Measurements from ENCODE around the gene EHD3.

Gene EHD3

DNA sequence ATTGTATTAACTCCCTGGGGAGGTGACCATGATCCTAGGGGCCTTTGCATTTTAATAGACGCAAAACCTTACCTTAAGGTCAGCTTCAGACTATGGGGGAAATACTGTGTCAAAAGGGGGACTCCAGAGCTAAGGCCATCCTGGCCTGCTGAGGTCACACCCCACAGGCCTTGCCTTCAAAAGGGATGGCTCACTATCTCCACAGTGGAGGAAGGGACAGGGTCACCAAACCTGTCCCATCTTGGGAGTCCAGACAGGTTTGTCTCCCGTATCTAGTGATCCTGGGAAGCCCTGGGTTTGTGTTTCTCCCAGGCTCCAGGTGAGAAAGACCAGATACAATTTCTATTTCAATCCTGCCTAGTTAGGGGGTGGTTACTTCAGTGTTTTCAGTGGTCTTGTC is 41.6 kb upstream of the EHD3 start:
- in situ Hi-C loops (cut with MboI; ENCODE audit: low sequenced_read_pairs, unreplicated experiment): no loop called here
- TF ChIP-seq, protein P1, sequence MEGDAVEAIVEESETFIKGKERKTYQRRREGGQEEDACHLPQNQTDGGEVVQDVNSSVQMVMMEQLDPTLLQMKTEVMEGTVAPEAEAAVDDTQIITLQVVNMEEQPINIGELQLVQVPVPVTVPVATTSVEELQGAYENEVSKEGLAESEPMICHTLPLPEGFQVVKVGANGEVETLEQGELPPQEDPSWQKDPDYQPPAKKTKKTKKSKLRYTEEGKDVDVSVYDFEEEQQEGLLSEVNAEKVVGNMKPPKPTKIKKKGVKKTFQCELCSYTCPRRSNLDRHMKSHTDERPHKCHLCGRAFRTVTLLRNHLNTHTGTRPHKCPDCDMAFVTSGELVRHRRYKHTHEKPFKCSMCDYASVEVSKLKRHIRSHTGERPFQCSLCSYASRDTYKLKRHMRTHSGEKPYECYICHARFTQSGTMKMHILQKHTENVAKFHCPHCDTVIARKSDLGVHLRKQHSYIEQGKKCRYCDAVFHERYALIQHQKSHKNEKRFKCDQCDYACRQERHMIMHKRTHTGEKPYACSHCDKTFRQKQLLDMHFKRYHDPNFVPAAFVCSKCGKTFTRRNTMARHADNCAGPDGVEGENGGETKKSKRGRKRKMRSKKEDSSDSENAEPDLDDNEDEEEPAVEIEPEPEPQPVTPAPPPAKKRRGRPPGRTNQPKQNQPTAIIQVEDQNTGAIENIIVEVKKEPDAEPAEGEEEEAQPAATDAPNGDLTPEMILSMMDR (IDR thresholded peaks at IDR 0.05; ENCODE audit: borderline replicate concordance, control extremely low read depth, extremely low read depth, insufficient read depth, missing control alignments): no peak
- DNase-seq (ENCODE audit: low spot score): no peak

DNA sequence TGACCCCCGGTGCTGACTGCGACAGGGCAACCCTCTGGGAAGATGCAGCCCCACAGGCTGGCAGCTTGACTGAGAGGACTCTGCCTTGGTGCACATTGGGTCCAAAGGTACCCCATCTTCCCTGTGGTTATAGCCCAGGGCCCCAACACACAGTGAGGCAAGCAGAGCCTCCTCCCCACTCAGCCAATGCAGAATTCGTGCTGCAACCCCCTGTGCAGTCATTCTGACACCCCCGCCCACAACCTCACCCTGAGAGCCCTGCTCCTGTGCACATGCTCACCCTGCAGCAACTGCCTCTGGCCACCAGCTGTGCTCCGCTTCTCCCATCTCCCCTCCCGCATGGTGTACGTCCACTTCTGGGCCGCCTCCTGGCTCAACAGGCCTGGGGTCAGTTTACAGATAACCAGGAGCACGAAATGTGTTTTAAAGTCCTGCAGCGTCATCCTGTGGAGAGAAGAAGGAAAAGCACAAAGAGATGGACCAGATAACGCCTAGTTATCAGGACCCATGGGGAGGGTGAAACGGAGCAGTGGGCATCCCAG is 41.0 kb upstream of the EHD3 start:
- in situ Hi-C loops (cut with MboI; ENCODE audit: low sequenced_read_pairs, unreplicated experiment): no loop called here
- DNase-seq (ENCODE audit: low spot score): no peak
- TF ChIP-seq, protein P1 (IDR thresholded peaks at IDR 0.05; ENCODE audit: borderline replicate concordance, control extremely low read depth, extremely low read depth, insufficient read depth, missing control alignments): no peak

DNA sequence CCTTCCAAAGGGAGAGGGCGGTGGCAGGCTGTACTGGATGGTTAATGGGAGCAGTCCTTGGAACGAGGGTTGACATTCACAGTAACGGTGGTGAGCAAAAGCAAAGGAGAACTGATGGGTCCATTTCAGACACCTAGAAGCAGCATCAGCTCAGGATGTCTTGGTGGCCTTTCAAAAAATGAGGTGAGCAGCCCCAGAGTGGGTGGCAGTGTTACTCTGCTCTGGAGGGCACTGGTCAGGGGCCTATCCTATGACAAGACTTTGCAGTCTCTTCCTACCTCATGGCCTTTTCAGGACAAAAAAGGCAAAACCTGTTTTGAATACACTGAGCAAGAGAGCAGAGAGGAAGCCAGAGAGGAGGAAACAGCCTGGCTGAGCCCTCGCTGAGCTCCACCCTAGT is 40.1 kb upstream of the EHD3 start:
- no peak for DNase-seq (ENCODE audit: low spot score)
- TF ChIP-seq, protein P1 (IDR thresholded peaks at IDR 0.05; ENCODE audit: borderline replicate concordance, control extremely low read depth, extremely low read depth, insufficient read depth, missing control alignments): no peak

DNA sequence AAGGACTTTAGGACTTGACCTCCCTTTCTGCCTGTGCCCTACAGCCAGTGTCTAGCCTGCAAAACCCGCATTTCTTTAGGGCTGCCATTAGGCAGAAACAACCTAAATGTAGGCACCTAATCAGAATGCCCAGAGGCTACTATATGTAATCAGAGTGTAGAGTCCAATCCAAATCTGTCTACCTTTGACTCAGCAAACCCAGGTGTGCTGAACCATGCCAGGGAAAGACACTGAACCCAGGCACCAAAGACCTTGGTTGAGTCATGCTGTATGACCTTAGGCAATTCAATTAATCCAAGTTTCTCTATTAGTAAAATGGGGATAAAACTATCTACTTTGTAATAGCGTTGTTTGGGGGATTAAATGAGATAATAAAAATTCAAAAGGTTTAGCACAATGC is 37.3 kb upstream of the EHD3 start:
- in situ Hi-C loops (cut with MboI; ENCODE audit: low sequenced_read_pairs, unreplicated experiment): no loop called here
- no peak for DNase-seq (ENCODE audit: low spot score)
- TF ChIP-seq, protein P1 (IDR thresholded peaks at IDR 0.05; ENCODE audit: borderline replicate concordance, control extremely low read depth, extremely low read depth, insufficient read depth, missing control alignments): no peak

More for the DNA sequence above, 40.1 kb upstream of the EHD3 start:
- in situ Hi-C loops (cut with MboI; ENCODE audit: low sequenced_read_pairs, unreplicated experiment): no loop called here

DNA sequence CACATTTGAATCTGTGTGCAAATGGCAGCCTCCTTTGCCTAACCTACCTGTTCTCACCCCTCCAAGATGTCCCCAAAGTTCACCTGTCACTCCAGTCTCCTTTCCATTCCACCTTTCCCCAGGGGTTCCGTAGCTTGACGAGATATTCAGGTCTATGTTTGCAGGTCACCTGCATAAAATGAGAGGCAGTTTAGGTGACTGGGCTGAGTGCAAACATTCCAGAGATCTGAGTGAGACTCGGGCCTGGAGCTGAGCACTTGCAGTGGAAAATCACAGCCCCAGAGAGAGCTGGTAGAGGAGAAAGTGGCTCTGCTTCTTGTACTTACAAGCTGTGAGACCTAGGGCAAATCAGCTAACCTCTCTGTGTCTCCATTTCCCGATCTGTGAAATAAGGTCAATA is 36.8 kb upstream of the EHD3 start:
- TF ChIP-seq, protein P1 (IDR thresholded peaks at IDR 0.05; ENCODE audit: borderline replicate concordance, control extremely low read depth, extremely low read depth, insufficient read depth, missing control alignments): no peak
- in situ Hi-C loops (cut with MboI; ENCODE audit: low sequenced_read_pairs, unreplicated experiment): no loop called here
- DNase-seq (ENCODE audit: low spot score): no peak

DNA sequence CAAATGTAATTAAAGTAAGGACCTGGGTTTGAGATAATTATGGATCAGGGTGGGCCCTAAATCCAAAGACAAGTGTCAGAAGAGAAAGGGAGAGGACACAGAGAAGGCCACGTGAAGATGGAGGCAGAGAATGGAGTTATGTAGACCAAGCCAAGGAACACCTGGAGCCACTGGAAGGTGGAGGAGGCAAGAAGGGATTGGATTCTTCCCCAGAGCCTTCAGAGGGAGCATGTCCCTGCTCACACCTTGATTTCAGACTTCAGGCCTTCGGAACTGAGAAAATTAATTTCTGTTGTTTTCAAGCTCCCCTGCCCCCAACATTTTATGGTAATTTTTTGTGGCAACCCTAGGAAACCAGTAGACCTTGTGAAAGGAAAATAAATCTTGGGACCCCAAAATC is 36.3 kb upstream of the EHD3 start:
- in situ Hi-C loops (cut with MboI; ENCODE audit: low sequenced_read_pairs, unreplicated experiment): no loop called here

More for the DNA sequence above, 36.3 kb upstream of the EHD3 start:
- TF ChIP-seq, protein P1 (IDR thresholded peaks at IDR 0.05; ENCODE audit: borderline replicate concordance, control extremely low read depth, extremely low read depth, insufficient read depth, missing control alignments): no peak
- DNase-seq (ENCODE audit: low spot score): no peak
